AG09309 (cell line): ENCODE measurements around the gene TCEAL5.
"Not testable (repeated sequence)": the region's sequence is repeated elsewhere in the genome, so short reads cannot be mapped to it uniquely, and the experiment has no call there.

Experiments used
- DNase-seq: peaks from one replicate; pipeline ENCODE4 v3.0.0-alpha.2; 2010; ENCODE audit warnings: low read depth
- H3K4me3 ChIP-seq: 2 replicates; pipeline ENCODE4 v1.5.1; 2011; ENCODE audit warnings: mild to moderate bottlenecking, low read depth, low read length, moderate library complexity; ENCODE audit not compliant: control insufficient read depth
- CTCF ChIP-seq: IDR thresholded peaks from 2 replicates; pipeline ENCODE4 v1.5.1; 2011; ENCODE audit warnings: mild to moderate bottlenecking, low read depth, low read length, inconsistent platforms; ENCODE audit not compliant: insufficient read depth, control insufficient read depth; ENCODE audit errors: missing control alignments

Gene TCEAL5

GRCh38 chrX:103276581-103277002, at the start of gene TCEAL5:
TCEAL5 (minus strand) TSS chrX:103276750; CDS start chrX:103274563, 2,187 bp downstream.
- no peak for TF ChIP-seq CTCF
- H3K4me3 ChIP-seq: no peak within 1 kb of the TSS
- no peak for DNase-seq

GRCh38 chrX:103311399-103311780, 34.8 kb upstream of the TCEAL5 start:
- TF ChIP-seq CTCF: no peak
- no peak overlapping the region for H3K4me3 ChIP-seq

GRCh38 chrX:103310555-103311398, 34.2 kb upstream of the TCEAL5 start, which contains the start of gene BEX2:
BEX2 (minus strand) TSS chrX:103310990; CDS start chrX:103309976, 1,014 bp downstream.
- peak within 1 kb of the TSS; percentile 34 for H3K4me3 ChIP-seq
- no peak for DNase-seq
- no peak for TF ChIP-seq CTCF

More at GRCh38 chrX:103311399-103311780, 34.8 kb upstream of the TCEAL5 start:
- no peak for DNase-seq

GRCh38 chrX:103309860-103310554, 33.5 kb upstream of the TCEAL5 start:
- DNase-seq: no peak
- H3K4me3 ChIP-seq: no peak overlapping the region; the same call in 1 of the 2 replicates
- TF ChIP-seq CTCF: no peak

GRCh38 chrX:103305666-103306065, 29.1 kb upstream of the TCEAL5 start:
- not testable (repeated sequence) for DNase-seq

GRCh38 chrX:103304705-103305104, 28.2 kb upstream of the TCEAL5 start:
- DNase-seq: no peak
- TF ChIP-seq CTCF: no peak
- H3K4me3 ChIP-seq: no peak overlapping the region

More at GRCh38 chrX:103305666-103306065, 29.1 kb upstream of the TCEAL5 start:
- H3K4me3 ChIP-seq: not testable (repeated sequence)

- no peak overlapping the region for H3K4me3 ChIP-seq
- TF ChIP-seq CTCF: no peak
- no peak for DNase-seq
Measured at GRCh38 chrX:103293118-103293517, 16.6 kb upstream of the TCEAL5 start.
